GDM1 (cell line): ENCODE measurements around the gene GATA6.

Experiments
- DNase-seq: peaks from one replicate; lab custom pipeline; 2025; lab: John Stamatoyannopoulos, UW

GATA6 gene

GRCh38 chr18:22243513-22243912, 74.1 kb downstream of the GATA6 start:
- no peak for DNase-seq

- DNase-seq: no peak
These were observed 80.6 kb downstream of the GATA6 start for GRCh38 chr18:22250026-22250425.

- no peak for DNase-seq
These were observed 81.2 kb downstream of the GATA6 start for GRCh38 chr18:22250591-22250996.
